ENCODE results near the gene PRSS23.
"Not testable (repeated sequence)": the region's sequence is repeated elsewhere in the genome, so short reads cannot be mapped to it uniquely, and the experiment has no call there.

The PRSS23 gene

DNA sequence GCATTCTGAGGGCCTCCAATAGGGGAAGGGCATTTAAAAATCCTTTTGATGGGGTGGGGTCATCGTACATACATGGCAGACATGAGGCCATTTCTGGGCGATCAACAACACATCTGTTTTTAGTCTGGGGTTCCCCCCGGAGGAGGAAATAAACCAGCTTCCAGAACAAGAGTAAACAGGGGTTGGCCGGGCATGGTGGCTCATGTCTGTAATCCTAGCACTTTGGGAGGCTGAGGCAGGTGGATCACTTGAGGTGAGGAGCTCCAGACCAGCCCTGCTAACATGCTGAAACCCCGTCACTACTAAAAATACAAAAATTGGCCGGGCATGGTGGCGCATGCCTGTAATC is 12.0 kb downstream of the PRSS23 start:
- no peak for DNase-seq (ENCODE audit: low read depth in 3 of 3, low spot score in 1 of 3)

DNA sequence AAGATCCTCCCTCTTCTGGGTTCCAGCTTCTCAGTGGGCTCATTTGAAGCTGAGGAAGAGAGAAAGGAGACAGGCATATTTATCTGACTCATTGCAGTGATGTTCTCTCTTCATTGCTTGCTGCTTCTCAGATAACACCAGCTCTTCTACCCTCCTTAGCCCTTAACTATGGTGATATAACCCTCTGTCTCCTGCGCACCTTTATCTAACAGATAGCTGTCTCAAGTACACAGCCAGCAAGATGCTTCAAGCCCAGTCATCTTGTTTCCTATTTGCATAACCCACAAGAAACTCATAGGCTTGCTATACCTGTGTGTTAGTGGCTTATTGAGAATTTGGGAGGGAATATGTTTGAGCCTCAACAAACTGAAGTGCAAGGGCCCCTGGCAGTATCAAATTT is 12.6 kb downstream of the PRSS23 start:
- no peak for DNase-seq (ENCODE audit: low read depth in 3 of 3, low spot score in 1 of 3)

DNA sequence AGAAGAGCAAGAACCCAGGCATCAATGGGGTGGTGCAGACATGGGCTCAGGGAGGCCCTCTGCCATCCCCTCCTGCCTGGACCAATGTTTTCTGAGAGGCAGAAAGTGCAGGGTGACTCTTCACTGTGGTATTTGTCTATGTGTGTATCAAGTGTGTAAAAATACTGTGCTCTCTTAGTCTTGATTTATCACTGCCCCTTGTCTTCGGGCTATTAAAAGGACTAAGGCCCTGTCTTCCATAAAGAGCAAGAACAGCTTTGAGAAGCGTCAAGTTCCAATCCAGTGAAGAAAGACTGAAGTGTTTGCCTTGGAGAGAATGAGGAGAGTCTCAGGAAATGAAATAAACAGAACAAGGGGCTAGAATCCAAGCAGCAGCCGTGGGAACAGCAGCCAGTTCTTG is 14.4 kb downstream of the PRSS23 start:
- DNase-seq (ENCODE audit: low read depth in 3 of 3, low spot score in 1 of 3), result no peak

DNA sequence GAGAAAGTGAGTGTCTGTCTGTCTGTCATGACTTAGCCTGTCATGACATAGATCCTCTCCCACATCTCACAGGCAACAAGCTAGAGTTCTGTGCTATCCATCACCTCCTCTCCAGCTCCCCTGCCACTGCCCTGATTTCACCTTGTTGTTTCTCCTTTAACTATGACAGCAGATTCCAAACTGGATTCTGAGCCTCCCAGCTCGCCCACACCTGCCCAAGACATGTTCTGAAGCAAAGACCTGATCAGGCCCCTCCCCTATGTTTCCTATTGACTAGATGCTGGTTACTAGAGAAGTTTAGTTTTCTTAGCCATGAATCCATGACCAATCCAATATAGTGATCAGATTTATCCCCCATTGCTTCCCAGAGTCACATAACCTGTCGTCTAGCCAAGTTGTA is 15.4 kb downstream of the PRSS23 start:
- DNase-seq (ENCODE audit: low read depth in 3 of 3, low spot score in 1 of 3), result no peak

DNA sequence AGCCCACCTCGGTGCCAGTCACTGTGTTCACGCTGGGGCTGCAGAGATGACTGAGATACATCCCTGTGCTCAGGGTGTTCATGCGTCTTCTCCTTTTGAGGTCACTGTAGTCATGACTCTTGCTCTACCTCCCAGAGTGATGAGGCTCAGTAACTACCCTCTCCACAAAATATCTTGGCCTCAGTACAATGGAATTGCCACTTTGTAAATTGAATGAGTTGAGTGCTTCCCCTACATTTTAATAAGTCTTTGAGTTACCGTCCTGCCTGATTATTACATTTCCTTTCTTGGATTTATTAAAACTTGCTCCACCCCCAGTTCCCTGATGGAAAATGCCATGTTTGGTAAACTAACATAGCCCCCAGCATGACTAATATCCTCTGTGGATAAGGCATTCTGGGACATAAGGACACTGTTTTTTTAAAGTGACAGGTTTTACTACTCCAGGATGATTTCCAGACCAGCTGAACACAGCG is 15.9 kb downstream of the PRSS23 start:
- DNase-seq (ENCODE audit: low read depth in 3 of 3, low spot score in 1 of 3), result no peak

DNA sequence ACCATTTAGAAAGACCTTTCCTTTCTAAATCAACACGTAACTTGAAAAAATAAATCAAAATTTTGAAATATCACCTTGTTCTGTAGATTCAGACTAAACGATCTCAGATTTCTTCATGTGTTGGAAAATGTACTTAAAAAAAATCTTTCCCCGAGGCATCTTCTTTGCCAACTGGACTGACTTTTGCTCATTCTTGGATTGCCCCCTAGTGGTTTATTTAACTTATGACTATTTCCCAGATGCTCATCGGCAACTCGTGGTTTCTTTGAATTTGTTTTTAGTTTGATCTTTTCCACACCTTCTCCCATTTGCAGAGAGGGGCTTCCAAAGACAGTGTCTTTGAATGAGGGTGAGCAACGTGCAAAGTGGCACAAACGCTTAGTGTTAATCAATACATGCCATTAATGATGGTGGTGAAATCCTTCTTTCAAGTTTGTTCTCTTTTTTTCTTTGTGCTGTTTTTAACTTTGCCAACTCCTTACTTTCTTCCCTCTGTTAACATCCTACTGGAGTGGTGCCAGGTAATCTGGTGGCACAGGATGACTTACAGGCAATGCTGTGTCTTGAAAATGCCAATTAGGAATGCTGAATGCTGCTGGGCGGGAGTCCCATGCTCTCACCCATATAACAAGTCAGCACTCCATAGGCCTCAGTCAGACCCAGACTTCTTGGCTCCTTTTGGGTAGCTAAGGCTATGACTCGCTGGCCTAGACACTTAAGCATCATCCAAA is 18.3 kb downstream of the PRSS23 start:
- no peak for DNase-seq (ENCODE audit: low read depth in 3 of 3, low spot score in 1 of 3)

DNA sequence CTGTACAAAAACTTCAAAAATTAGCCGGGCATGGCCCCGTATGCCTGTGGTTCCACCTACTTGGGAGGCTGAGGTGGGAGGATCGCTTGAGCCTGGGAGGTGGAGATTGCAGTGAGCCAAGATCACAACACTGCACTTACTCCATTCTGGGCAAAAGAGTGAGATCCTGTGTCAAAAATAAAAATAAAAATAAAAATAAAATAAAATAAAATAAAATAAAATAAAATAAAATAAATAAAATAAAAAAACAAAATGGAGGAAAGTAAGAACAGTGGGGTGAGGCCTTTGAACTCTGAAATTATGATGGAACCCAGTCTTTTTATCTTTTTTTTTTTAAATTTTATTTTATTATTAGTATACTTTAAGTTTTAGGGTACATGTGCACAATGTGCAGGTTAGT is 23.8 kb downstream of the PRSS23 start:
- DNase-seq (ENCODE audit: low read depth in 3 of 3, low spot score in 1 of 3), result not testable (repeated sequence)

DNA sequence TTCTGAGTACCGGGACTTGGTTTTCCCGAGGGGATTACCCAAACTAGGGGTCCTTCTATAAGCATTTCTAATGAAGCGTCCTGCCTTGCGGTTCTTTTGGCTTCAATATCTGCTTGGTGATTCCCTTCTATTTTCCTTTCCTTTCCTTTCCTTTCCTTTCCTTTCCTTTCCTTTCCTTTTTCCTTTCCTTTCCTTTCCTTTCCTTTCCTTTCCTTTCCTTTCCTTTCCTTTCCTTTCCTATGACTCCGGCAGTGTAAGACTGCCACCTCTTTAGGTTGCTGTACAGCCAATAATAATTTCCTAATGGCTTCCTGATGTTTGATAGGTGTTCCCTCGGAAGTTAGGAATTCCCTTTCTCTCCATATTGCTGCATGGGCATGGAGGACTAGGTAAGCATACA is 34.0 kb downstream of the PRSS23 start:
- DNase-seq (ENCODE audit: low read depth in 3 of 3, low spot score in 1 of 3), result not testable (repeated sequence)

DNA sequence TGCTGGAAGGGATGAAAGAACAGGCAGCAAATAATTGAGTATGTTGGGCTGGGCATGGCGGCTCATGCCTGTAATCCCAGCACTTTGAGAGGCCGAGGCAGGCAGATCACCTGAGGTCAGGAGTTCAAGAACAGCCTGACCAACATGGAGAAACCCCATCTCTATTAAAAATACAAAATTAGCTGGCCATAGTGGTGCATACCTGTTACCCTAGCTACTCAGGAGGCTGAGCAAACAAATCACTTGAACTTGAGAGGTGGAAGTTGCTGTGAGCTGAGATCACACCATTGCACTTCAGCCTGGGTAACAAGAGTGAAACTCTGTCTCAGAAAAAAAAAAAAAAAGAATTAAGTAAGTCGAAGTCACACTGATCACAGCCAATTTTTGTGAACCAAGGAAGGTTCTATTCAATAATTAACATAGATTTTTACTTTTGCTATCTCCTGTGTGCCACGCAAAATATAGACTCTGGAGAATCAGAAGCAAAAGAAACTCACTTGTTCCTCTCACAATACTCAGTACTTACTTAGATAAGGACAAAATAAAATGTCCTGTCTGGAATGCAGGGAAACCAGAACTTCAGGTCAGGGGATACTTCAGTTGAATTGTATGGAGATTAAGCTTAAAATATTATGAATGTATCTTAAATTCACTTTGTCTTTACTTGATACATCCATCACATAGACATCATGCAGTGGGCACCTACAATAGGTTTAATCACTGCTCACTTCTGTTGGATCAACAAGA is 44.6 kb downstream of the PRSS23 start:
- not testable (repeated sequence) for DNase-seq (ENCODE audit: low read depth in 3 of 3, low spot score in 1 of 3)

DNA sequence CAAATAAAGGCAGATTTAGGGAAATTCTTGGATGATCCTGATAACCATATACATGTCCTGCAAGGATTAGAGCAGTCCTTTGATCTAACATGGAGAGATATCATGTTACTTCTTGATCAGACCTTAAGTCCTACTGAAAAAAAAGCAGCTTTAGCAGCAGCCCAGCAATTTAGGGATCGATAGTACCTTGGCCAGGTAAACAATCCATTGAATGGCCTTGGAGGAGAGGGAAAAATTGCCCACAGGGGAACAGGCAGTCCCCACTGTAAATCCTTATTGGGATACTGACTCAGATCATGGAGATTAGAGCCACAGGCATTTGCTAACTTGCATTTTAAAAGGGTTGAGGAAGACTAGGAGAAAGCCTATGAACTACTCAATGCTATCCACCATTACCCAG is 47.8 kb downstream of the PRSS23 start:
- DNase-seq (ENCODE audit: low read depth in 3 of 3, low spot score in 1 of 3), result no peak

DNA sequence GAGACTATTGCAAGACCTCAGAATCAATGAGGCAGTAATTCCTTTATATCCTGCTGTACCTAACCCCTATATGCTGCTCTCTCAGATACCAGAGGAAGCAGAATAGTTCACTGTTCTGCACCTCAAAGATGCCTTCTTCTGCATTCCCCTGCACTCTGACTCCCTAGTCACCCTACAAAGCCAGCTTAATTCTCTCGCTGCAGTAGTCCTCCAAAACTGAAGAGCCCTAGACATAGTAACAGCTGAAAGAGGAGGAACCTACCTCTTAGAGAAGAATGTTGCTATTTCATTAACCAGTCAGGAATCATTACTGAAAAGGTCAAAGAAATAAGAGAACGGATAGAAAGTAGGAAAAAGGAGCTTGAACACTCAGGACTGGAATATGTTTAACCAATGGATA is 49.3 kb downstream of the PRSS23 start:
- DNase-seq (ENCODE audit: low read depth in 3 of 3, low spot score in 1 of 3), result no peak
